Lower leg skin (tissue), 3 donors: Measurements from ENCODE around the gene C22orf39.

Experiments used
- CTCF ChIP-seq, 3 donors: fragments of 450-650 bp; IDR thresholded peaks; one replicate each; pipeline ENCODE4 v1.5.1; 2016; ENCODE audit warnings: antibody characterized with exemption in 3 of 3, mild to moderate bottlenecking in 3 of 3, moderate library complexity in 2 of 3
- POLR2A ChIP-seq, 2 donors: fragments of 450-650 bp; IDR thresholded peaks; one replicate each; pipeline ENCODE4 v1.6.1; 2016 to 2017; ENCODE audit warnings: antibody characterized with exemption in 2 of 2, mild to moderate bottlenecking in 1 of 2, moderate library complexity in 1 of 2

GRCh38 chr22:19406281-19406811, 41.2 kb downstream of the C22orf39 start:
- no peak for TF ChIP-seq CTCF (IDR thresholded peaks at IDR 0.05)
- no peak for TF ChIP-seq POLR2A (IDR thresholded peaks at IDR 0.05)
